ENCODE data around the gene ZNF234.

DNA sequence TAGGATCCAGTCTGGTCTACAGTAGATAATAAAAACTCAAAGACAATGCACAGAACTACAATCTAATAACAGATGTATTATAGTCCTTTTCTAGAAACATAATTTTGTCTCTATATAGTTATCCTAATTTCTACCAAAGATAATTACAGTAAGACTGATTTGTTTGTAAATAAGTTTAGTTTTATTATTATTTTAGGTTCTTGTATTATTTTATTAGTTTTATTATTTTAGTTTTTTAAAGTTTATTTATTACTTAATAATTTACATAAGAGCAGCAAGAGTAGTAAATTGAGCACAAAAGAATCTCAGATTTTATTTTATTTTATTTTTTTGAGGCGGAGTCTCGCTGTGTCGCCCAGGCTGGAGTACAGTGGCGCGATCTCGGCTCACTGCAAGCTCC, 48.7 kb downstream of the ZNF234 start:
- TF ChIP-seq CTCF (IDR thresholded peaks at IDR 0.05), result no peak
- TF ChIP-seq POLR2A (IDR thresholded peaks at IDR 0.05), result no peak
